Measurements from ENCODE around the gene TMX4.
A peak's percentile ranks its signal among the peaks of the same experiment; 100 is the strongest.
"Not testable (repeated sequence)": the region's sequence is repeated elsewhere in the genome, so short reads cannot be mapped to it uniquely, and the experiment has no call there.

Gene TMX4

GRCh38 chr20:8019246-8019997 lies at the start of gene TMX4:
Gene TMX4 (minus strand): TSS chr20:8019761. CDS start chr20:8019613, 148 bp downstream.
- DNase-seq (ENCODE audit: low read depth in 2 of 2) = peak; percentile 79 to 80

GRCh38 chr20:8067082-8067481 lies 47.5 kb upstream of the TMX4 start:
- DNase-seq (ENCODE audit: low read depth in 2 of 2) = no peak

GRCh38 chr20:8066662-8067061 lies 47.1 kb upstream of the TMX4 start:
- DNase-seq (ENCODE audit: low read depth in 2 of 2) = no peak

- no peak for DNase-seq (ENCODE audit: low read depth in 2 of 2)
These were observed 46.1 kb upstream of the TMX4 start for GRCh38 chr20:8065691-8066090.

- no peak for DNase-seq (ENCODE audit: low read depth in 2 of 2)
These were observed 43.2 kb upstream of the TMX4 start for GRCh38 chr20:8062756-8063155.

GRCh38 chr20:8061861-8062518 lies 42.4 kb upstream of the TMX4 start:
- DNase-seq (ENCODE audit: low read depth in 2 of 2) = no peak

- no peak for DNase-seq (ENCODE audit: low read depth in 2 of 2)
These were observed 41.4 kb upstream of the TMX4 start for GRCh38 chr20:8060977-8061376.

- no peak for DNase-seq (ENCODE audit: low read depth in 2 of 2)
These were observed 38.3 kb upstream of the TMX4 start for GRCh38 chr20:8057871-8058270.

- DNase-seq (ENCODE audit: low read depth in 2 of 2) = no peak
These were observed 35.5 kb upstream of the TMX4 start for GRCh38 chr20:8055096-8055495.

GRCh38 chr20:8050157-8050837 lies 30.7 kb upstream of the TMX4 start:
- DNase-seq (ENCODE audit: low read depth in 2 of 2) = no peak

GRCh38 chr20:8049310-8049709 lies 29.7 kb upstream of the TMX4 start:
- no peak for DNase-seq (ENCODE audit: low read depth in 2 of 2)

- no peak for DNase-seq (ENCODE audit: low read depth in 2 of 2)
These were observed 26.4 kb upstream of the TMX4 start for GRCh38 chr20:8045946-8046345.

- DNase-seq (ENCODE audit: low read depth in 2 of 2) = no peak
These were observed 24.2 kb upstream of the TMX4 start for GRCh38 chr20:8043687-8044282.

- no peak for DNase-seq (ENCODE audit: low read depth in 2 of 2)
These were observed 19.5 kb upstream of the TMX4 start for GRCh38 chr20:8039042-8039441.

GRCh38 chr20:8036771-8037170 lies 17.2 kb upstream of the TMX4 start:
- DNase-seq (ENCODE audit: low read depth in 2 of 2) = no peak

GRCh38 chr20:8033151-8033841 lies 13.7 kb upstream of the TMX4 start:
- no peak for DNase-seq (ENCODE audit: low read depth in 2 of 2)

GRCh38 chr20:8032499-8032898 lies 12.9 kb upstream of the TMX4 start:
- no peak for DNase-seq (ENCODE audit: low read depth in 2 of 2)

GRCh38 chr20:8031539-8031938 lies 12.0 kb upstream of the TMX4 start:
- DNase-seq (ENCODE audit: low read depth in 2 of 2) = not testable (repeated sequence)

GRCh38 chr20:8021541-8022269 lies 2.1 kb upstream of the TMX4 start:
- DNase-seq (ENCODE audit: low read depth in 2 of 2) = no peak

- peak in 1 of 2 donors; percentile 11 for DNase-seq (ENCODE audit: low read depth in 2 of 2)
These were observed 936 bp upstream of the TMX4 start for GRCh38 chr20:8020314-8021079.

GRCh38 chr20:8019998-8020247 lies 362 bp upstream of the TMX4 start:
- no peak for DNase-seq (ENCODE audit: low read depth in 2 of 2)

Data from stimulated activated CD8-positive, alpha-beta memory T cell treated with anti-CD3 and anti-CD28 coated beads, Interleukin-7, amount 100 ng/mL, for 1 hour (primary cell).